GM23338 (cell line): ENCODE measurements around the gene PAM16. TPM values are rescaled to one million over a fixed set of nuclear protein-coding genes. Genes with fewer than 3 reads are reported as not detected.

ENCODE experiments used
- ATAC-seq: fragments of 200-7000 bp; cut with Tn5 transposase; 3 replicates; pipeline ENCODE4 v1.9.1; 2020
- DNase-seq: peaks from one replicate; pipeline ENCODE4 v3.0.0-alpha.2; 2015; ENCODE audit warnings: low spot score
- H2AFZ ChIP-seq: fragments of 200-600 bp; sonication (generic); 2 replicates; pipeline ENCODE4 v1.8.0; 2016; ENCODE audit warnings: antibody characterized with exemption, mild to moderate bottlenecking, moderate library complexity
- H3F3A ChIP-seq: fragments of 200-600 bp; sonication (generic); replicated peaks from 2 replicates; pipeline ENCODE4 v1.8.0; 2017; ENCODE audit warnings: antibody characterized with exemption, mixed run types, low read depth
- H3K27ac ChIP-seq: fragments of 200-600 bp; sonication (generic); 2 replicates; pipeline ENCODE4 v1.6.1; 2016; ENCODE audit warnings: low read depth
- H3K27me3 ChIP-seq: fragments of 200-600 bp; sonication (generic); 2 replicates; pipeline ENCODE4 v1.8.0; 2016; ENCODE audit warnings: mild to moderate bottlenecking, mixed run types, moderate library complexity; ENCODE audit not compliant: insufficient read depth
- H3K36me3 ChIP-seq: fragments of 200-600 bp; sonication (generic); 2 replicates; pipeline ENCODE4 v1.8.0; 2016; ENCODE audit warnings: mild to moderate bottlenecking; ENCODE audit not compliant: insufficient read depth
- H3K4me1 ChIP-seq: fragments of 200-600 bp; sonication (generic); 2 replicates; pipeline ENCODE4 v1.8.0; 2016; ENCODE audit warnings: mild to moderate bottlenecking, moderate library complexity; ENCODE audit not compliant: insufficient read depth
- H3K4me2 ChIP-seq: fragments of 200-600 bp; sonication (generic); 2 replicates; pipeline ENCODE4 v1.7.1; 2017; ENCODE audit warnings: mixed run types
- H3K4me3 ChIP-seq: fragments of 200-600 bp; sonication (generic); 2 replicates; pipeline ENCODE4 v1.6.1; 2016; ENCODE audit warnings: mixed run types
- H3K79me2 ChIP-seq: fragments of 200-600 bp; sonication (generic); replicated peaks from 2 replicates; pipeline ENCODE4 v1.8.0; 2017; ENCODE audit warnings: mild to moderate bottlenecking; ENCODE audit not compliant: insufficient read depth
- H3K9me2 ChIP-seq: fragments of 200-600 bp; sonication (generic); 2 replicates; pipeline ENCODE4 v1.8.0; 2017; ENCODE audit not compliant: insufficient read depth
- H4K20me1 ChIP-seq: fragments of 200-600 bp; sonication (generic); replicated peaks from 2 replicates; pipeline ENCODE4 v1.8.0; 2017; ENCODE audit warnings: mild to moderate bottlenecking; ENCODE audit not compliant: insufficient read depth
- H3K27ac Mint-ChIP-seq: 2 replicates; pipeline ENCODE4 v1.8.0; 2020; ENCODE audit warnings: inconsistent platforms, mild to moderate bottlenecking, moderate library complexity, mixed read lengths
- H3K27me3 Mint-ChIP-seq: 3 replicates; pipeline ENCODE4 v1.8.0; 2022; ENCODE audit warnings: low read depth, mild to moderate bottlenecking, moderate library complexity, mixed read lengths, inconsistent platforms; ENCODE audit not compliant: insufficient read depth, poor library complexity
- H3K36me3 Mint-ChIP-seq: 3 replicates; pipeline ENCODE4 v1.8.0; 2021; ENCODE audit warnings: low read depth, mild to moderate bottlenecking, inconsistent platforms, moderate library complexity, mixed read lengths
- H3K4me1 Mint-ChIP-seq: 3 replicates; pipeline ENCODE4 v1.8.0; 2020; ENCODE audit warnings: mild to moderate bottlenecking, inconsistent platforms, mixed read lengths
- H3K4me3 Mint-ChIP-seq: 3 replicates; pipeline ENCODE4 v1.8.0; 2021; ENCODE audit warnings: moderate library complexity, mild to moderate bottlenecking, inconsistent platforms, mixed read lengths
- H3K9me3 Mint-ChIP-seq: 3 replicates; pipeline ENCODE4 v1.8.0; 2020; ENCODE audit warnings: moderate library complexity, mild to moderate bottlenecking, inconsistent platforms, mixed read lengths
- CREB1 ChIP-seq: fragments of 250-450 bp; sonication (Bioruptor Pico); IDR thresholded peaks from 2 replicates; pipeline ENCODE4 v1.5.0; 2020; ENCODE audit warnings: low read depth, mild to moderate bottlenecking, moderate library complexity
- ETS1 ChIP-seq: IDR thresholded peaks from 2 replicates; pipeline ENCODE4 v1.6.1; 2016; ENCODE audit warnings: antibody characterized with exemption
- EZH2phosphoT487 ChIP-seq: fragments of 200-600 bp; sonication (generic); IDR thresholded peaks from one replicate; pipeline ENCODE4 v1.8.1; 2018; ENCODE audit warnings: antibody characterized with exemption; ENCODE audit not compliant: unreplicated experiment
- JUNB ChIP-seq: IDR thresholded peaks from one replicate; pipeline ENCODE4 v1.6.1; 2016; ENCODE audit warnings: antibody characterized with exemption; ENCODE audit not compliant: unreplicated experiment
- NANOG ChIP-seq: IDR thresholded peaks from 2 replicates; pipeline ENCODE4 v1.6.1; 2016; ENCODE audit warnings: antibody characterized with exemption, borderline replicate concordance
- POLR2AphosphoS5 ChIP-seq: IDR thresholded peaks from 2 replicates; pipeline ENCODE4 v1.6.1; 2016; ENCODE audit warnings: antibody characterized with exemption, low read depth
- STAT1 ChIP-seq: IDR thresholded peaks from one replicate; pipeline ENCODE4 v1.6.1; 2016; ENCODE audit warnings: antibody characterized with exemption; ENCODE audit not compliant: unreplicated experiment
- ZNF331 ChIP-seq: fragments of 250-450 bp; sonication (Bioruptor Pico); IDR thresholded peaks from 2 replicates; pipeline ENCODE4 v1.5.0; 2020; ENCODE audit warnings: low read depth, mild to moderate bottlenecking, moderate library complexity
- polyA plus RNA-seq: library from polyadenylated mRNA; unstranded; fragments of >200 nt; fragmentation: Nextera tagmentation; extraction: Ambion mirVana; gene quantifications from 2 replicates; pipeline ENCODE4 v1.2.1, GENCODE V29; 2016
- total RNA-seq: library from RNA; depleted of rRNA; stranded (reverse); fragments of >200 nt; shearing (Covaris generic); gene quantifications from 2 replicates; pipeline ENCODE4 v1.2.3, GENCODE V29; 2014
- TF ChIP-seq, protein P1 (sequence below): IDR thresholded peaks from one replicate; pipeline ENCODE4 v1.6.1; 2018; ENCODE audit warnings: antibody characterized with exemption; ENCODE audit not compliant: unreplicated experiment
- TF ChIP-seq, protein P2 (sequence below), 2 experiments: fragments of 200-600 bp in 1 of 2; sonication (generic) in 1 of 2; conservative IDR thresholded peaks; 2 replicates each; pipeline versions ENCODE4 v1.5.1 to v1.6.1; 2016 to 2017; ENCODE audit warnings: antibody characterized with exemption in 2 of 2, low read depth in 2 of 2, mild to moderate bottlenecking in 2 of 2, moderate library complexity in 1 of 2

PAM16 gene
- total and polyA plus RNA-seq, 2 experiments from 2014 or later: 84.1 to 283 TPM

- Histone ChIP-seq H3K27me3 (no peaks in the 10 kb centered on the region), H3K9me2 (no peaks in the 10 kb centered on the region), H2AFZ (no peak overlapping the region), H3K27ac (no peak overlapping the region), H3K4me1 (peaks cover 29% of the 10 kb centered on the region), H3K36me3 (0 out of 2 replicates have a peak, but pooled peaks cover 8% of the 10 kb centered on the region), H3F3A (peaks cover 29% of the 10 kb centered on the region; the same call in 1 of the 2 replicates), H4K20me1 (no peaks in the 10 kb centered on the region; the same call in 1 of the 2 replicates), H3K4me3 (no peak overlapping the region), H3K4me2 (no peak overlapping the region), H3K79me2 (peaks cover 17% of the 10 kb centered on the region)
- H3K36me3 Mint-ChIP-seq: peaks cover 19% of the 10 kb centered on the region
- no peak overlapping the region for H3K4me3 Mint-ChIP-seq
- H3K27me3 Mint-ChIP-seq: peaks cover 25% of the 10 kb centered on the region
- ATAC-seq (no peak), DNase-seq (no peak)
- no peaks in the 10 kb centered on the region; the same call in 2 of the 3 replicates for H3K9me3 Mint-ChIP-seq
- H3K27ac Mint-ChIP-seq: no peak overlapping the region
- H3K4me1 Mint-ChIP-seq: peaks cover 38% of the 10 kb centered on the region
- no peak for TF ChIP-seq POLR2AphosphoS5
Measured at GRCh38 chr16:4301968-4302367, 49.2 kb downstream of the PAM16 start.

- Histone ChIP-seq H3K9me2 (no peaks in the 10 kb centered on the region), H3K79me2 (peaks cover 9% of the 10 kb centered on the region), H3K36me3 (0 out of 2 replicates have a peak, but pooled peaks cover 8% of the 10 kb centered on the region), H3K4me2 (no peak overlapping the region), H3F3A (peaks cover 25% of the 10 kb centered on the region; the same call in 1 of the 2 replicates), H3K4me1 (peaks cover 24% of the 10 kb centered on the region), H2AFZ (no peak overlapping the region), H3K27ac (no peak overlapping the region), H3K27me3 (no peaks in the 10 kb centered on the region), H4K20me1 (no peaks in the 10 kb centered on the region; the same call in 1 of the 2 replicates), H3K4me3 (no peak overlapping the region)
- peaks cover 30% of the 10 kb centered on the region for H3K4me1 Mint-ChIP-seq
- no peak overlapping the region for H3K4me3 Mint-ChIP-seq
- DNase-seq (no peak), ATAC-seq (no peak)
- no peaks in the 10 kb centered on the region; the same call in 2 of the 3 replicates for H3K9me3 Mint-ChIP-seq
- peaks cover 18% of the 10 kb centered on the region for H3K27me3 Mint-ChIP-seq
- H3K36me3 Mint-ChIP-seq: peaks cover 19% of the 10 kb centered on the region; the same call in 2 of the 3 replicates
- no peak overlapping the region for H3K27ac Mint-ChIP-seq
- no peak for TF ChIP-seq STAT1
- TF ChIP-seq CREB1: no peak
- no peak for TF ChIP-seq ETS1
- no peak for TF ChIP-seq EZH2phosphoT487
- TF ChIP-seq, protein P1, sequence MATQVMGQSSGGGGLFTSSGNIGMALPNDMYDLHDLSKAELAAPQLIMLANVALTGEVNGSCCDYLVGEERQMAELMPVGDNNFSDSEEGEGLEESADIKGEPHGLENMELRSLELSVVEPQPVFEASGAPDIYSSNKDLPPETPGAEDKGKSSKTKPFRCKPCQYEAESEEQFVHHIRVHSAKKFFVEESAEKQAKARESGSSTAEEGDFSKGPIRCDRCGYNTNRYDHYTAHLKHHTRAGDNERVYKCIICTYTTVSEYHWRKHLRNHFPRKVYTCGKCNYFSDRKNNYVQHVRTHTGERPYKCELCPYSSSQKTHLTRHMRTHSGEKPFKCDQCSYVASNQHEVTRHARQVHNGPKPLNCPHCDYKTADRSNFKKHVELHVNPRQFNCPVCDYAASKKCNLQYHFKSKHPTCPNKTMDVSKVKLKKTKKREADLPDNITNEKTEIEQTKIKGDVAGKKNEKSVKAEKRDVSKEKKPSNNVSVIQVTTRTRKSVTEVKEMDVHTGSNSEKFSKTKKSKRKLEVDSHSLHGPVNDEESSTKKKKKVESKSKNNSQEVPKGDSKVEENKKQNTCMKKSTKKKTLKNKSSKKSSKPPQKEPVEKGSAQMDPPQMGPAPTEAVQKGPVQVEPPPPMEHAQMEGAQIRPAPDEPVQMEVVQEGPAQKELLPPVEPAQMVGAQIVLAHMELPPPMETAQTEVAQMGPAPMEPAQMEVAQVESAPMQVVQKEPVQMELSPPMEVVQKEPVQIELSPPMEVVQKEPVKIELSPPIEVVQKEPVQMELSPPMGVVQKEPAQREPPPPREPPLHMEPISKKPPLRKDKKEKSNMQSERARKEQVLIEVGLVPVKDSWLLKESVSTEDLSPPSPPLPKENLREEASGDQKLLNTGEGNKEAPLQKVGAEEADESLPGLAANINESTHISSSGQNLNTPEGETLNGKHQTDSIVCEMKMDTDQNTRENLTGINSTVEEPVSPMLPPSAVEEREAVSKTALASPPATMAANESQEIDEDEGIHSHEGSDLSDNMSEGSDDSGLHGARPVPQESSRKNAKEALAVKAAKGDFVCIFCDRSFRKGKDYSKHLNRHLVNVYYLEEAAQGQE: no peak
- TF ChIP-seq ZNF331 (CRISPR knock-in tag): no peak
- no peak for TF ChIP-seq JUNB
- no peak for TF ChIP-seq POLR2AphosphoS5
- no peak for TF ChIP-seq NANOG
- TF ChIP-seq, protein P2, sequence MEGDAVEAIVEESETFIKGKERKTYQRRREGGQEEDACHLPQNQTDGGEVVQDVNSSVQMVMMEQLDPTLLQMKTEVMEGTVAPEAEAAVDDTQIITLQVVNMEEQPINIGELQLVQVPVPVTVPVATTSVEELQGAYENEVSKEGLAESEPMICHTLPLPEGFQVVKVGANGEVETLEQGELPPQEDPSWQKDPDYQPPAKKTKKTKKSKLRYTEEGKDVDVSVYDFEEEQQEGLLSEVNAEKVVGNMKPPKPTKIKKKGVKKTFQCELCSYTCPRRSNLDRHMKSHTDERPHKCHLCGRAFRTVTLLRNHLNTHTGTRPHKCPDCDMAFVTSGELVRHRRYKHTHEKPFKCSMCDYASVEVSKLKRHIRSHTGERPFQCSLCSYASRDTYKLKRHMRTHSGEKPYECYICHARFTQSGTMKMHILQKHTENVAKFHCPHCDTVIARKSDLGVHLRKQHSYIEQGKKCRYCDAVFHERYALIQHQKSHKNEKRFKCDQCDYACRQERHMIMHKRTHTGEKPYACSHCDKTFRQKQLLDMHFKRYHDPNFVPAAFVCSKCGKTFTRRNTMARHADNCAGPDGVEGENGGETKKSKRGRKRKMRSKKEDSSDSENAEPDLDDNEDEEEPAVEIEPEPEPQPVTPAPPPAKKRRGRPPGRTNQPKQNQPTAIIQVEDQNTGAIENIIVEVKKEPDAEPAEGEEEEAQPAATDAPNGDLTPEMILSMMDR (conservative IDR thresholded peaks at IDR 0.05; ENCODE audit: low read depth in 2 of 2): no peak
Measured at GRCh38 chr16:4301177-4301576, 49.9 kb downstream of the PAM16 start.
